Activated CD4-positive, CD25-positive, alpha-beta regulatory T cell treated with anti-CD3 and anti-CD28 coated beads, Interleukin-2, amount 50 U/mL, for 24 hours (primary cell): Measurements from ENCODE around the gene DISC1.
"Not testable (repeated sequence)": the region's sequence is repeated elsewhere in the genome, so short reads cannot be mapped to it uniquely, and the experiment has no call there.

ENCODE experiments used
- ATAC-seq, 2 donors: fragments of 150-1000 bp; cut with Tn5 transposase; one replicate each; pipeline ENCODE4 v1.10.0; 2021; ENCODE audit warnings: mild to moderate bottlenecking in 1 of 2, moderate library complexity in 1 of 2

Gene DISC1

GRCh38 chr1:231735941-231736340 is 109.4 kb downstream of the DISC1 start:
- no peak for ATAC-seq

- ATAC-seq: no peak
Observed at GRCh38 chr1:231736464-231736863, 109.9 kb downstream of the DISC1 start.

- ATAC-seq: no peak
Observed at GRCh38 chr1:231738554-231738953, 112.0 kb downstream of the DISC1 start.

GRCh38 chr1:231743966-231744365 is 117.4 kb downstream of the DISC1 start:
- no peak for ATAC-seq

- ATAC-seq: no peak
Observed at GRCh38 chr1:231748760-231749415, 122.3 kb downstream of the DISC1 start.

GRCh38 chr1:231750296-231750695 is 123.7 kb downstream of the DISC1 start:
- no peak for ATAC-seq

GRCh38 chr1:231750818-231751362 is 124.3 kb downstream of the DISC1 start:
- ATAC-seq: no peak

- ATAC-seq: no peak
Observed at GRCh38 chr1:231751415-231751814, 124.8 kb downstream of the DISC1 start.

GRCh38 chr1:231753313-231753712 is 126.7 kb downstream of the DISC1 start:
- ATAC-seq: no peak

- ATAC-seq: no peak
Observed at GRCh38 chr1:231757101-231757404, 130.5 kb downstream of the DISC1 start.

GRCh38 chr1:231757759-231758158 is 131.2 kb downstream of the DISC1 start:
- no peak for ATAC-seq

- no peak for ATAC-seq
Observed at GRCh38 chr1:231761252-231761651, 134.7 kb downstream of the DISC1 start.

- ATAC-seq: no peak
Observed at GRCh38 chr1:231761747-231762541, 135.4 kb downstream of the DISC1 start.

GRCh38 chr1:231763456-231763855 is 136.9 kb downstream of the DISC1 start:
- no peak for ATAC-seq

GRCh38 chr1:231765825-231766224 is 139.2 kb downstream of the DISC1 start:
- not testable (repeated sequence) for ATAC-seq

GRCh38 chr1:231767471-231767870 is 140.9 kb downstream of the DISC1 start:
- no peak for ATAC-seq

- no peak for ATAC-seq
Observed at GRCh38 chr1:231768416-231768815, 141.8 kb downstream of the DISC1 start.

- ATAC-seq: no peak
Observed at GRCh38 chr1:231770506-231771175, 144.1 kb downstream of the DISC1 start.

- no peak for ATAC-seq
Observed at GRCh38 chr1:231774719-231775335, 148.2 kb downstream of the DISC1 start.

- ATAC-seq: no peak
Observed at GRCh38 chr1:231776010-231776756, 149.6 kb downstream of the DISC1 start.

- ATAC-seq: no peak
Observed at GRCh38 chr1:231776757-231777062, 150.1 kb downstream of the DISC1 start.

- no peak for ATAC-seq
Observed at GRCh38 chr1:231778009-231778719, 151.6 kb downstream of the DISC1 start.
